HT1080 (cell line): Measurements from ENCODE around the gene ZNF277. TPM values are rescaled to one million over a fixed set of nuclear protein-coding genes. Genes with fewer than 3 reads are reported as not detected.

Experiments
- DNase-seq: peaks from one replicate; pipeline ENCODE4 v3.0.0-alpha.2; 2015; ENCODE audit warnings: low read depth
- total RNA-seq: library from RNA; depleted of rRNA; stranded (reverse); fragments of >200 nt; shearing (Covaris generic); gene quantifications from 2 replicates; pipeline ENCODE4 v1.2.3, GENCODE V29; 2014

Gene ZNF277
- total RNA-seq, 1 experiment from 2014 or later = 11.9 TPM

DNA sequence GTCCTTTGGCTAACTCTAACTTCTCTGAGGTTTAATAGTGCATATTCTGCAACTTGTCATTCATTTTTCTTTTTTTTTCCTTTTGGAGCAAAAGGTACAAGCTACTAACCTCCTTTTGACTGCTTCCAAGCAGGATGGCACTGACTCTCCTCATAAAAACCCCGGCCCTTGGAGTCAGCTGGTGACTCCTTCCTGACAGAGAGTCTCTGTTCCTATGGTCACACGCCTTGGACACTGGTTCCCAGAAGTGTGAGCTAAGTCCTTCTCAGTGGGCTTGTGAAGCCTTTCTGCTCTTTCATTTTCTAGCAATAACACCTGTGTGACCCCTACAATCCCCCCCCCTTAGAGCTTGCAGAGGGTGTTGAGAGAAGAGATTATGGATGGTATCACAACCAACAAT, 22.0 kb upstream of the ZNF277 start:
- DNase-seq = no peak

DNA sequence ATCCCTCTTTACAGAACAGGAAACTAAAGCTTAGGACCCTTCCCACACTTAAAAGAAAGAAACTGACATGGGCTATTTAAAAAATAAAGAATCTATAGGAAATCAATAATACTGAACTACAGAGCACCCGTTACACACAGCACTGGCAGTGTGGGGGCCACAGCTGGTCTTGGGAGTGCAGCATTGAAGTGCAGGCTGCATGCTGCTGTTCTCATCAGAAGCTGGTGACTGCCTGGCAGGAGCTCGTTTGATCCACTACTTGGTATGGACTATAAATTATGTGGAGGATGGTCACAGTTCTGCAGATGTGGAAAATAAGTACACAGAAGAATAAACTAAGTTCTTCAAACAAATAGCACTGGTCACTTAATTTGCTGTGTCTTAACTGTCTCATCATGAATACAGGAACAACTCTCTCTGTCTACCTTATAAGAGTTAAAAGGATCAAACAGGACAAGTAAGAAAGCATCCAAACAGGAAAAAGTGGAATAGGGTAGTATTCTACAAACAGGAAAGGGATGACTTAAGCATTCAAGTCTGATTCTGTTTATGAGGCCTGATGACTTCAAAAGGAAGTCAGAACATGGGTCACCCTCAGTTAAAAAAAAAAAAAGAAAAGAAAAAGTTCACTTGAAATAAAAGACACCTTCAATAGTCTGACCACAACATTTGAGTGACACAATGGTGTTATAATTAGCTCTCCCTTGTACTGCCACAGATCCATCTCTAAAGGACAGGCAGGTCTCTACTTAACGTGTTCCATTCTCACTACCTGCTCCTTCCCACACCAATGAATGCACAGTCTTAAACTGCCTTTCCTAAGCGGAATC, 21.3 kb upstream of the ZNF277 start:
- DNase-seq = peak; percentile 62

DNA sequence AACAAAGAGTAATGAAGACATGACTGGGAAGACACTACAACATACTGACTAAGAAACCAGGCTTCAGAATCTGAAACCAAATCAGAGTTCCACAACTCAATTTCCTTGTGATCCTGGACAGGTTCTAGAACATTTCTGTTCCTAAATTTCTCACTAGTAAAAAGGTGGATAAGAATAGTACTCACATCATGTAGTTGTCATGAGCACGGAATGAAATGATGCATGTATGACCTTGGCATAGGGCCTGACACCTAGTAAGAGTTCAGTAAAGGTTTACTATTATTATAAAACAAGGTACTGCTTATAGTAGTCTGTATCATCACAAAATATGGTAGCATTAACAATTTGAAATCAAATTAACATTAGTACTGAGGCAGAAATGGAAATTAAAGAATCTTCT, 20.2 kb upstream of the ZNF277 start:
- no peak for DNase-seq

DNA sequence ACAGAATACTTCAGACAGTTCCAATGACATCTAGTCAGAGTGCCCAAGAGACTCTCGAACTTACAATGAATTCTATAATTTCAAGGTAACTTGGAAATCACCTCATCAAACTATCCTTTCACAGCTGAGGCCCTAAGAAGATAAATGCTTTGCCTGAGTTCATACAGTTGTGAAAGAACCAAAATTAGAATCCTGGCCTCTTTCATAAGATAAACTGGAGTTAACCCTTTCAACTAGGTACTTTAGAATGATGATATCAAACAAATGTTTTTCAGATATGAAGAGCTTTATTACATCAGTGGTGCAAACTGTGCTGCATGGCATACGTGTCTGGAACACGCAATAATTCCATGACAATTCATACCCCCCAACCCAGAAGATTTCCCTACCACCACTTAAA, 18.2 kb upstream of the ZNF277 start:
- DNase-seq = no peak

DNA sequence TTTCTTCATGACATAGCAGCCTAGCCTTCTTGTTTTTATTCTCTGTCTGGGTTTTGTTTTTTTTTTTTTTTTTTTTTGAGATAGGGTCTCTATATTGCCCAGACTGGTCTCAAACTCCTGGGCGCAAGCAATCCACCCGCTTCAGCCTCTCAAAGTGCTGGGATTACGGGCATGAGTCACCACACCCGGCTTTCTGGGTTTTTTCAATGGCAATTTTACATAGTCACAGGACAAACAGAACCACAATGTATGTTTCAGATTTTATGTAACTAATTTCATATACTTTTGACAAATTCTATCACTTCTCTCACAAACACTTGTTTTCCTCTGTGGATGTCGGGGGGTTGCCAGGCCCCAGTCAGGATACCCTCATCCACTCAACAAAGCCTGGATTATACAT, 16.8 kb upstream of the ZNF277 start:
- no peak for DNase-seq

DNA sequence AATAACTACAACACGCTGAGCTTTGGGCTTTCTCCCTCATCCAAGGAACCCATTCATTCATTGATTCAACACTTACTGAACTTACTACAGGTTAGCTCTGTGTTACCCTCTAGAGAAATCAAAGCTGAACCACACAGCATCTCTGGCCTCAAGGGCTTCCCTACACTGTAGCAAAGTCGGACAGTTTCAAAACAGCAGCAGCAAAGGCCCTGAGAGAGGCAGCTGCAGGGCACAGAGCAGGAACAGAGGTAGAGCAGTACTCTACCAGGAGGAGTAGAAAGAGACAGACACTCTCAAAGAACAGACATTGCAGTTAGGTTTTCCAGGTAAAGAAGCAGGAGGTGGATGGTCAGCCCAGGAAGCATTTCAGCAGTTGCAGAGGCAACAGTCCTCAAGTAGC, 16.4 kb upstream of the ZNF277 start:
- no peak for DNase-seq

DNA sequence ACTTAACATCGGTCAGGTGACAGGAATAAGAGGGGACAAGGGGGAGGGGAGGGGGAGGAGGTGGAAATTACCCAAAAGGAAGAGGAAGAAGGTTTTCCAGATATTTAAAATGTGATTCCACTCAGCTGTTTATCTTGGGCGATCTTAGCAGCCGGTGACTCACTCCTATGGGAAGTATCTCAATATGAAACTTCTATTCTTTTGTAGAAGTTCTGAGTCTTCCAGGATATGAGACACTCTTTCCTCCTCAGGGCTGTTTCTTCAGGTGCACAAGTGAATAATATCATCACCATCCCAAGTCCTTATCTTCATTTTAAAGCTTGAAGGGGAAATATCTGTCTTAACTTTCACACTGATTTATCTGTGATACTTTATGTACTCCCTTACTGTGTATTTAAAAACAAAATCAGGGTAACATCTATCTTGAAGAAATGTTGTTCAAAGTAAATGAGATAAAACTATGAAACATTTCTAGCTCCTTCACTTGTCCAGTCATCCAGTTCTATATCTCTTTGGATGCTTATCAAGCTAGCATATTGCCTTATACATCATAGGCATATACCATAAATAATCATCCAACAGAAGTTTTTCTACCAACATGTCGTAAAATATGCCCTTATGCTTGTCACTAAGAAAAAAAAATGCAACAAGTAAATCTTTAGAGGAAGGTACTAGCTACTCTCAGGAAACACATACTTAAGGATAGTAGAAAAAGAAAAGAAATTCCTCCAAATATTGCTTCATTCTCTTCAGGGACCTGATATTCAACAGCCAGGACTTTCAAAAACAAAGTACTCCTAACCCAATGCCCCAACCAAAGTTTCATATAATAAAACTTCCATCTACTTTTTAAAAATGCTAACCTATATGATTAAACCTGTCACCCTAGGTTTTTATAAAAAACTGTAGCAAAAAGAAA, 14.0 kb upstream of the ZNF277 start:
- DNase-seq = peak; percentile 92

DNA sequence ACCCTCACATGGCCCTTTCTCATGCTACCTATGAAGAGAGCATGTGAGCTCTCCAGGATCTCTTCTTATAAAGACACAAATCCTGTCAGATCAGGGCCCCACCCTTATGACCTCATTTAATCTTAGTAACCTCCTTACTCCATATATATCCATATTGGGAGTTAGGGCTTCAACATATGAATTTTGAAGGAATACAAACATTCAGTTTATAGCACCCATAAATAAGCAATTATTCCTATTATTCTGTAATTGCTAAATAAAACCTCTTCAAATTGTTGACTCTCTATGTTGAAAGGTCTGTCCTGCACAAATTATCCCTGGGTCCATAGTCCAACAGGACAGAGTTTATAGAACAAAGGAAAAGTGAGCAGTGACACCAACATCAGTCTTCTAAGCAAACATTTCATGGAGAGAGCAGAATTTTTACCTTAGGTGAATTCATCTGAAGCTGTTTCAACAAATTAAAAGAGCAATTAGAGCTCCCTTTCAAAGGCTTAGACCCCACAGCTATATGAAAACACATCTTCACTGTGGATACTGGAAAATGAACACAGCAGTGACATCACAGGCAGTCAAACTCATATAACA, 12.5 kb upstream of the ZNF277 start:
- DNase-seq = no peak

DNA sequence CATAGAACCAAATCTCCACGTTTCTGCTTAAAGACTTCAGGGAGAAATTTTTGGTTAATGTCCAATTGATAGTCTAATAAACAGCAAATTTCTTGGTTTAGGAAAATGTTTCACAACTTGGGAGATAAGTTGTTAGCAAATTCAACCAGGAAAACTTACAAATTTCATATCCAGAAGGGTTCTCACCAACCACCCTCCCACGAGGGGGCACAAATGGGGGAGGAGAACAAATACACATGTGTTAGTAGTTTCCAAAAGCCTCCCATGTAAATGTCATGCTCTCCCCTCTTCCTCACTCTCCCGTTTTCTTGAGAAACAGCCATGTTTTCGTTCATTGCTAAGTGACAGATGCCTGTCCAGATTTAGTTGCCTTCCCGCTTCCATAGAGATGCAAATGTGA, 10.8 kb upstream of the ZNF277 start:
- no peak for DNase-seq

DNA sequence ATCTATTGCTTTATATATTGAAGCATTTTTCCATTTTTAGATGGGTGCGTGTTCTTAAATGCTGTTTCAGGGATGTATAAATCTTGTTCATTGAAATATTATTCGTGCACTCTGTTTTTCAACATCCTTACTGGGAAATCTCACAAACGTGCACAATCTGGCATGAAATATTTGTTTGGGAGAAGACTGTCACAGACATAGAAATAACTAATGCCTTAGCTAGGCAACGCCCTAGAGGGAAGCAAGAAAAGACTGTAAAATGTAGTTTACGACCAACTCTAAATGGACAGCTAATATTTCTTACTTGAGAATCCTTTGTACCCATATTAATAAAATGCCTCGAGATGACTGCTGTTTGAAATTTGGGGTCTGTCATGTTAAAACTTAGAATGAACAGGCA, 9.2 kb upstream of the ZNF277 start:
- no peak for DNase-seq

DNA sequence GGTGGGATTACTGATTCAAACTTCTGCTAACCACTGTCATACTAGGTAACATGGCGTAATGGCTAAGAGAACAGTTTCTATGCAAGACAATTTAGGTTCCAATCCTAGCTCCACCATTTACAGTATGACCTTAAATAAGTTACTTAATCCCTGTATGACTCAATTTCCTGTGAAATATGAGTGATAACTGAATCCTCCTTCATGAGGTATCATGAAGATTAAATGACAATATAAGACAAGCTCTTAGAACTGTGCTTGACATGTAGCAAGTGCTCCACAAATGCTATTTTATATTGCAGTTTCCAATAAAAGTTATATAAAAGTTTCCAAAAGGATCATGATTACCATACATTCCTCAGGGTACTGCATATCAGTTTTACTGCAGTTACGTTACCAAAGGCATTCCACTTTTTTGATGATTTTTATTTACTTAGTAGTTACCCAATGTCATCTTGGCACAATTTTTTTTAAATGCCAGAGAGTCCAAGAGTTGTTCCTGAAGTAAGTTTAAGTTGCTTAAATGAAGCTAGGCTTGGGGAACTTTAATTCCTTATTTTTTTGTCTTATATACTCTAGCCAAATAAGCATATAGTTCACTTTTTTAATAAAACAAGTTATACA, 7.3 kb upstream of the ZNF277 start:
- DNase-seq = peak; percentile 76

DNA sequence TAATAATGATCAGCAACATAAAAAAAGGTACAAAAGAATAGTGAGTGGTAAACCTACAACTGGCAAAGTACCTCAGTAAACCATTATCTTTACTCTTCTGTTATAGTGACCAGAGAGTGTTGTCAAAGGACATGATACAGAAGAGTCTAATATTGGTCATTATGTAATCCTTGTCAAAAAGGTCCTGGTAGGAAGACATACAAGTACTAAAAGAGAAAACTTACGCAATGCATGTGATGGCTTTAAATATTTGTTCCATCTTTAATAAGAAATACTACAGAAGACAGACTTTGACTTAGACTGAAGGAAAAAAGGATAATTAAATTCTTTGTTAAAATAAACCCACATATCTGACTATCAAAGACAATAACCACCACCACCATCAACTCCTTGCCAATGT, 6.8 kb upstream of the ZNF277 start:
- no peak for DNase-seq

DNA sequence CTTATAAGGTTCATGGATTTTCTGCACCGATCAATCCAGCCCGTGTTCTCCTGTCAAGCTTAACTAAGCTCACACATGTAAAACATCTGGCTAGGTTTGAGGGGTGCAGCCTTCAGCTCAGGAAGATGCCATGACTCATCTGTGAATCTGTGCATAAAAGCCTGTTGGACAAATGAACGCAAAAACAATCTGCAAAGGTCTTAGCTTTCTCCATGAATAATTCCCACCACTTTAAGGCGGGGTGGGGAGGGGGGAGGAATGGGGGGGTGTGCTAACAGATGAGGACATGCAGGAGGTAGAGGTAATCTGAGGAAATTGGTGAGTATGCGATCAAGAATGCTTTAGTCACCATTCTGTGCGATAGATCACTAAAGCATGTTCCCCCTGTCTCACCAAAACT, 5.1 kb upstream of the ZNF277 start:
- DNase-seq = peak; percentile 80

DNA sequence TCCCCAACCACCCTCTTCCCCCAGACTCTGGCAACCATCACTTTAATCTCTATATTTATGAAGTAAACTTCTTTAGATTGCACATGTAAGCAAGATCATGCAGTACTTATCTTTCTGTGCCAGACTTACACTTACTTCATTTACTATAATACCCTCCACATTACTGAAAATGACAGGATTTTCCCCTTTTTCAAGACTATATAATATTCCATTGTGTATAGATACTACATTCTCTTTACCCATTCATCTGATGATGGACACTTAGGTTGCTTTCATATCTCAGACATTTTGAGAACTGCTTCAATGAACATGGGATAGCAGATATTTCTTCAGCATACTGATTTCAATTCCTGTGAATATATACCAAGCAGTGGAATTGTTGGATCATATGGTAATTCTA, 4.7 kb upstream of the ZNF277 start:
- DNase-seq = no peak

DNA sequence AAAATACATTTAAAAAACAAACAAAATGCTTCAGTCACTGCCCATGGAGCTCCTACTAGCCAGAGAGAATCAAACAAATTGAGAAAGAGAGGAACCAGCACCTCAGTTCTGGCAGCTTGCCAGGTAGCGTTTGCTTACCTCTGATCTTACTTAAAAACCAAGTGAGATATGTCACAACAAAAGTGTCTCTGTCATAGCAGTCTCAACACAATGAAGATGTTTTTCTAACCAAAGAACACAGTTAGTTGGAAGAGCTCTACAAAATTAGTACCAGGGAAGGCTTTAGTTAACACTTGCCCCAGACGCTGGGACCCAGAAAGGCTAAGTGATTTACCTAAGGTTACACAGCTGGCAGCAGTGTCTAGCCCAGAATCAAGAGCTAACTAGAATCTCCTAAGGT, 3.7 kb upstream of the ZNF277 start:
- DNase-seq = peak; percentile 15

DNA sequence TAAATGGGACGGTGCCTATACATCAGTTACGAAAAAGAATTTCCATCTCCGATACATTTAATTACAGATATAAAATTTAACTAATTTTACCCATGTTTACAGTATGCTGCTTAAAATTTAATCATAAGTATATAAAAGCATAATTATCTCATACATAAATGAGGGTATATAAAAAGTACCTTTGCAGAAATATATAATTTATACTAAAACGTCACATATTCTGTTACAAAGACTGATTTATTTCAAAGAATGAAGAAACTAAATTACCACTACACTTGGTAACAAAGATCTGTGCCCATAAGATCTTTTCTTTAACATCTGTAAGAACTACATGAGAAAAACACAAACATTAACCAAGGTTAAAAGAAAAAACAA, 3.1 kb upstream of the ZNF277 start:
- DNase-seq = no peak

DNA sequence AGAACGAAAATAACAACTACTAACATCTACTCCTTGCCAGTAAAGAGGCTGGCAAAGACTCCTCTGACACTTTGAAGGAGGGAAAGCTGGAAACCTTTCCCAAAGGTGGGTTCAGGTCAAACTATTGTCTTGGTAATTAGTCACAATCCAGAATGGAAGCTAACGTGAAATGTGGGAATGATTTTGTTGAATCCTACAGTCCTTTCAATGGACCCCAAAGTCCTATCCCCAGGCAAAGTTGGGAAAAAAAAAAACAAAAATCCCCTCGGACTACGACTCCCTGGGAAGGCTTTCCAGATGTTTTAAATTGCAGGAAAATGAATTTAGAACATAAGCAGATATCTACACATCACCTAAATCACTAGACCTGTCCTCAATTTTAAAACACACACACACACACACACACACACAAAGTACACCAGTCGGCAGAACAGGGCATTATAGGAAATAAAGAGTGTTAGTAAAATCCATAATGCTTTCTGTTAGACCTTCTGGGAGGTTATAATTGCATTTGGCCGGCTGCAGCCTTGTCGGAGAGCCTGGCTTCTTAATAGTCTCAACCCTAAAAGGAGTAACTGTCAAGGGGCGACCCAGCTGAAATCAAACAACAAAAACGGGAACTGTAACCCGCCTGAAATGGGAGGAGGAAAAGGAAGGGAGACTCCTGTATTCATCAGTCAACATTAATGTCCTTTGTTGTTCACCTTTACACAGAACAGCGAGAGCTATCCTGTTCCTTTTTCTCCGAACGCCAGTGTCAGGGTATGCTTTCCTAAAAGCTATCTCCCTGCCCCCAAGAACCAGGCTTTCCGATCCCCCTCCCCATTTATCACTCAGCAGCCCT, 1.8 kb upstream of the ZNF277 start:
- DNase-seq = peak; percentile 22

DNA sequence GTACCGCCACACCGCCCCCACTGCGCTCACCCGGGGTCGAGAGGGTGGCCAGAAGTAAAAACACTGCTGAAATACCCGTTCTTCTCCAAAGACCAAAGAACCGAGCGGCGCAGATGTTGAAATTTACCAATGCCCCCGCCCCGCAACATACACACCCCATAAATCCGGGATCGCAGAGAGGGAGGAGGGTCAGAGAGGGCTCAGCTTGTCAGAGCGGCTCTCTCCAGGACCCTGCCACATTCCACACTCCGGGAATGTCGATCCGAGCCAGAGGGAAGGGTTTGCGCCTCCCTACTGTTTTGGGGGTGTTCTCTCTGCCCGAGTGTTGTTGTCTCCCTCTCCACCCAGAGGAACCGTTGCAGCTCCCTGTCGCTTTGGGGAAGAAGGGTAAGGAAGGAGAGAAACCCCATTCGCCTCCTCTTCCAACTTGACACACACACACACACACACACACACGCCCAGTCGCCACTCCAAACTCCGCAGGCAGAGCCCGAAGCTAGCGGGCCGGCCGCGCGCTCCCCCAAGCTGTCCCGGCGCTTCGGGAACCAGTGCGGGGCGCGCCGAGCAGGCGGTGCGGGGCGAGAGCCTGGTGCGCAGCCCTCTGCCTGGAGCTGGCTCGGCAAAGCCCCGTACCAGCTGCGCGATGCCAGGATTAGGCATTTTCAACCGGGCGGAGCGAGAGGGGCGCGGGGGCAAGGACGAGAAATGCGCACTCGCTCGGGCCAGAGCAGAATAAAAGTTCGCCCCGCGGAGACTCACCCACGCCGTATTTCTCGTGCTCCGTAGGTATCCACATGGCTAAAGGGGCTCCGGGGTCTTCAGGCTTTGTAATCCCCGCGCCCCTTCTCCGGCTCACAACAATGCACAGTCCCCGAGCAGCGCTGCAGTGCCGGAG, 905 bp upstream of the ZNF277 start:
- DNase-seq = peak; percentile 57

DNA sequence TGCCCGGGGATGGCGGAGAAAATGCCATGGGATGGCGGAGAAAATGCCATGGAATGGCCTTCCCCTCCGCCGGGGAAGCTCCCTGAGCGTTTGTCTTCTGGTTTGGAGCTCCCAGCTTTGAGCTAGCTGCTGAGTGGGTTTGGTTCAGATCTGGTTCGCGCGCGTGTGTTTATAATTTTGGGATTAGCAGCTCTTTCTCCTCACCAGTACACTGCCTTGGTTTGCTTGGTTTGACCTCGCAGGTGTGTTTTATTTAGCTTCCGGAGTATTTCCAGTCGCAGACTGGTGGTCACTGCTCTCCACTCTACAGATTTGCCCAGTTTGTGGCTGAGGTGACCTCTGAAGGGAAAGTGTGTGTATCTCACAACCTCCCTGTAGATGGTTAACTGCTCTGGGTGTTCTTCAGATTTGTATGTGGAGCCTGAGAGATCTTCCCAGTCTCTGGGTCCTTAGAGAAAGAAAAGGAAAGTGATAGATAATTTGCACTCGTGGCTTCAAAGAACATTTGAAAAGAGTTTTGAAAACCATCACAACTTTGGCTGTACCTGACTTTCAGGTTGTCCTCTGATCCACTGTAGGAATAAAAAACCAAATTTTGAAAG, 597 bp downstream of the ZNF277 start:
- no peak for DNase-seq
